IMR-90 (cell line): ENCODE measurements around the gene ITGB1.

Experiments used
- POLR2A ChIP-seq: IDR thresholded peaks from 2 replicates; pipeline ENCODE4 v1.6.1; 2012; ENCODE audit warnings: mild to moderate bottlenecking, low read depth, low read length
- TF ChIP-seq, protein P1 (sequence below): conservative IDR thresholded peaks from 2 replicates; pipeline ENCODE4 v1.5.1; 2012; ENCODE audit warnings: mild to moderate bottlenecking, low read depth, low read length, improper control_type of control experiment

DNA sequence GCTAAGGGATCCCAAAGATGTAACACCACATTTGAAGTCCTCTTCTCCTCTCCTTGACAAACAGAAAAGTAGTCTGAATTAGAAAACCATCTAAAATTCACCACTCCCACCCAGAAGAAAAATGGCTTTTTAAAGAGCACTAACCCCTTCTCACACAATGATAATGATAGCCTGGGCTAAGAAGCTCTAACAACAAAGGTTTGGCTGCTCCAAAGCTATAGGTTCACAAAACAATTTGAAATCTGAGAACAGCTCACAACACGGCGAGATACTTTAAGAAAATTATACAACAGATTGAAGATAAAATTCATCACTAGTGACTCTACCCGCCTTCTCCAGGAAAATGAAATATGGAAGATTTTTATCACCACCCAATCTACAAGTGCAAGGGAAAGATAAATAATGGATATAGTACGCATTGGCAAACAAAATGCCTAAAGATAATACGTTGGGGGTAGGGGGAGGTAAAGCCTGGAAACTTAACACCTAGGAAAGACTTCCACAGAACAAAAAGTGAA is 7.4 kb downstream of the ITGB1 start:
- TF ChIP-seq, protein P1, sequence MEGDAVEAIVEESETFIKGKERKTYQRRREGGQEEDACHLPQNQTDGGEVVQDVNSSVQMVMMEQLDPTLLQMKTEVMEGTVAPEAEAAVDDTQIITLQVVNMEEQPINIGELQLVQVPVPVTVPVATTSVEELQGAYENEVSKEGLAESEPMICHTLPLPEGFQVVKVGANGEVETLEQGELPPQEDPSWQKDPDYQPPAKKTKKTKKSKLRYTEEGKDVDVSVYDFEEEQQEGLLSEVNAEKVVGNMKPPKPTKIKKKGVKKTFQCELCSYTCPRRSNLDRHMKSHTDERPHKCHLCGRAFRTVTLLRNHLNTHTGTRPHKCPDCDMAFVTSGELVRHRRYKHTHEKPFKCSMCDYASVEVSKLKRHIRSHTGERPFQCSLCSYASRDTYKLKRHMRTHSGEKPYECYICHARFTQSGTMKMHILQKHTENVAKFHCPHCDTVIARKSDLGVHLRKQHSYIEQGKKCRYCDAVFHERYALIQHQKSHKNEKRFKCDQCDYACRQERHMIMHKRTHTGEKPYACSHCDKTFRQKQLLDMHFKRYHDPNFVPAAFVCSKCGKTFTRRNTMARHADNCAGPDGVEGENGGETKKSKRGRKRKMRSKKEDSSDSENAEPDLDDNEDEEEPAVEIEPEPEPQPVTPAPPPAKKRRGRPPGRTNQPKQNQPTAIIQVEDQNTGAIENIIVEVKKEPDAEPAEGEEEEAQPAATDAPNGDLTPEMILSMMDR = no peak
- no peak for TF ChIP-seq POLR2A
